GM12801 (cell line): Measurements from ENCODE around the gene FUT2.

ENCODE experiments used
- TF ChIP-seq, protein P1 (sequence below): IDR thresholded peaks from one replicate; pipeline ENCODE4 v1.5.1; 2011; ENCODE audit warnings: control low read depth; ENCODE audit not compliant: insufficient read length; ENCODE audit errors: extremely low read depth

The FUT2 gene

DNA sequence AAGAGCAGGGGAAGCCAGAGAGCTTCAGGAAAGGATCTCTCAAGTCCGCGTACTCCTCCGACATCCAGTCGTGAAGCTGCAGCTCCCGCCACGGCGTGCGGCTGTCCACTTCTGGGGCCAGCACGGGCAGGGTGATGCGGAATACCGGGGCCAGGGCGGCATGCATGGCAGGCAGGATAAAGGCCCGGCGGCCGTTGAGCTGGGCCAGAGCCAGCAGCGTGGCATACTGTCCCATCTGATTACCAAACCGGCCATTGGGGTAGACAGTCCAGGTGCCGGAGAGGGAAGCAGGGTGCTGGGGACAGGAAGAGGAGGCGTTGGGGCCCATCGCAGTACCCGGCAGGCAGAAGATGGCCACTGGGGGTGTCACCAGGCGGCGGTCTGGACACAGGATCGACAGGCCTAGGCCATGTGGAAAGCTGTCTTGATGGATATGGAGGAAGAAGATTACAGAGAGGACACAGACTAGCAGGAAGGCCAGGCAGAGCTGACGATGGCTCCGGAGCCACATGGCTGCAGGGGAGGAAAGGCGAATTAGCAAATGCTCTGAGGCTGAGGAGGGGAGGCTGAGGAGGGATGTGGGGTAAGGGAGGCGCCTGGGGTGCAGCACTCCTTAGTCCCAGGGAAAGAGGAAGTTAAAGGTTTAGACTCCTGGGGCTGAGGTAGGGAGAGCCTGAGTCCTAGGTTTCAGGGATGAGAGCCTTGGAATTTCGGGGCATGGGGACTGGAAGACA, 55.2 kb downstream of the FUT2 start:
- TF ChIP-seq, protein P1, sequence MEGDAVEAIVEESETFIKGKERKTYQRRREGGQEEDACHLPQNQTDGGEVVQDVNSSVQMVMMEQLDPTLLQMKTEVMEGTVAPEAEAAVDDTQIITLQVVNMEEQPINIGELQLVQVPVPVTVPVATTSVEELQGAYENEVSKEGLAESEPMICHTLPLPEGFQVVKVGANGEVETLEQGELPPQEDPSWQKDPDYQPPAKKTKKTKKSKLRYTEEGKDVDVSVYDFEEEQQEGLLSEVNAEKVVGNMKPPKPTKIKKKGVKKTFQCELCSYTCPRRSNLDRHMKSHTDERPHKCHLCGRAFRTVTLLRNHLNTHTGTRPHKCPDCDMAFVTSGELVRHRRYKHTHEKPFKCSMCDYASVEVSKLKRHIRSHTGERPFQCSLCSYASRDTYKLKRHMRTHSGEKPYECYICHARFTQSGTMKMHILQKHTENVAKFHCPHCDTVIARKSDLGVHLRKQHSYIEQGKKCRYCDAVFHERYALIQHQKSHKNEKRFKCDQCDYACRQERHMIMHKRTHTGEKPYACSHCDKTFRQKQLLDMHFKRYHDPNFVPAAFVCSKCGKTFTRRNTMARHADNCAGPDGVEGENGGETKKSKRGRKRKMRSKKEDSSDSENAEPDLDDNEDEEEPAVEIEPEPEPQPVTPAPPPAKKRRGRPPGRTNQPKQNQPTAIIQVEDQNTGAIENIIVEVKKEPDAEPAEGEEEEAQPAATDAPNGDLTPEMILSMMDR: no peak

DNA sequence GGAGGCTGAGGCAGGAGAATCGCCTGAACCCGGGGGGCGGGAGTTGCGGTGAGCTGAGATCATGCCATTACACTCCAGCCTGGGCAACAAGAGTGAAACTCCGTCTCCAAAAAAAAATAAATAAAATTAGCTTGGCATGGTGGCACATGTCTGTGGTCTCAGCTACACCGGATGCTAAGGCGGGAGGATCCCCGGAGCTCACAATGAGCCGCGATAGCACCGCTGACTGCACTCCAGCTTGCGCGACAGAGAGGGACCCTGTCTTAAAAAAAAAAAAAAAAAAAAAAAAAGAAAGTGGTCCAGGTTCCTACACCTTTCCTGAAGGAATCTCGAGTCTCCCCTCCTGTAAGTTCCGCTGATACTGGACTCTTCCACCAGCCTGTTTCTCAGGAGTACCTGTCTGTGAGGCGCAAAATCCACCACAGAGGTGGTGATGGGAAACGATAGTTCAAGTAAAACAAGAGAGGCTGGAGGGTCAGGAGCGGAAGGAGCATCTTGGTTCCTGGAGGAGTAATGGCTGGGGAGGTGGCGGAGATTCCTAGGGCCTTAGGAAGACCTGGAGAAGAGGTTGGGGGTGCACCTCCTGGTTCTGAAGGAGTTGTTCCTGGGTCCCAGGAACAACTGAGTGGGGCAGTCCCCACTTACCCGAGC, 56.2 kb downstream of the FUT2 start:
- TF ChIP-seq, protein P1: no peak

DNA sequence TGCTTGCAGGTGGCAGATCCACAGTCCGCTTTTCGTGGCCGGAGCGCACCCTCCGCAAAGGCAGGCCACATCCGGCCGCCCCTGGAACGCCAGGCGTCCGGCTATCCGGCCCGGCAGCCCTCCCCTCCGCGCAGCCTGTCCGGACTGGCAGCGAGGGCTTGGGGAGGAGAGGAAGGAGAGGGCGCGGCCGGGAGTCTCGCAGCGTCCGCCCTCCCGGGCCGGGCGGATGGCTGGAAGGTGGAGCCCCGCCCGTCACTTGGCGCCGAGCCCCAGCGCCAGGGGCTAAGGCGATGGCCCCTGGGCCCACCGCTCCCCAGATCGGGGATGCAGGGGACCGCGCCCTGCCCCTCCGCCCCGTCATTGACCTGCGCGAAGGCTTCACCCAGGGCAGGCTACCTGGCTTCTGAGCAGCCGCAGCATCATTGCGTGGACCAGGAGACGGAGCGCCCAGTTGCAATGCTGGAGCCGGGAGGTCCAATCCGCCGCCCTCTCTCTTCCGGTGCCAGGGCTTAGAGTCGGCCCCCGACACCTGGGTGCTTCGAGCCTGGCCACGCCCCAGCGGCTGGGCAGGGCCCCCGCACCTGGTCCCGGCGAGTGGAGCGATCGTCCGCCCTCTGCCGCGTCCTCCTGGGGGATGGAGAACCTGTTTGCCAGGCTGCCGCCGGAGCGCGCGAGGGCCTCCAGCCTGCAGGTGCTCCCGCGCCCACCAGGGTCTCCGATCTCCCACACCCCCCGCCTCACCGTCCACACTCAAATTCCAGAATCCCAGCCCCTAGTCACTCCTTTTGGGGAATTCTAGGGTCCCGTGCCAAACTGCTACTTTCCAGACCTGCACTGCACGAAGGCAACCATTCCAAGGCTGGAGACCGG, 57.0 kb downstream of the FUT2 start, which contains the start of gene FUT1:
Gene FUT1, minus strand, starts transcription at position 146 of the 870 bp plus-strand sequence. CDS start 1,360 bp downstream, outside the sequence.
- TF ChIP-seq, protein P1: no peak

DNA sequence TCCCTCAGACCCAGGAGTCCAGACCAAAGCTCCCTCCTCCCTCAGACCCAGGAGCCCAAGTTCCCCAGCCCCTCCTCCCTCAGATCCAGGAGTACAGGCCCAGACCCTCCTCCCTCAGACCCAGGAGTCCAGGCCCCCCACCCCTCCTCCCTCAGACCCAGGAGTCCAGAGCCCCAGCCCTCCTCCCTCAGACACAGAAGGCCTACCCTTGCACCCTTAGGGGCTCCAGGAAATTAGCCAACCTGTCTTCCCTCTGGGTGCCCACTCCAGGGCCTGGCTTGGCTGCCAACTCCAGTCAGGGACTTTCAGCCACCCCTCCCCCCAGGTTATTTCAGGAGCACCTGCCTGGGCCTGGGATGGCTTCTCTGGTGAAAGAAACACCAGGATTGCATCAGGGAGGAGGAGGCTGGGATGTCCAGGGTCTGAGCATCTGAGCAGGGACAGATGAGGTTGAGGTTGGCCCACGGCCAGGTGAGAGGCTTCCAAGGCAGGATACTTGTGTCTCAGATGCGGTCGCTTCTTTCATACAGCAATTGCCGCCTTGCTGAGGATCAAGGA, 59.4 kb downstream of the FUT2 start, which contains the start of gene FGF21:
Gene FGF21, plus strand, starts transcription at position 441 of the 558 bp plus-strand sequence. CDS start 713 bp downstream, outside the sequence.
- TF ChIP-seq, protein P1: no peak
